AML-193 (cell line): ENCODE measurements around the gene DUSP18.
"Not testable (repeated sequence)": the region's sequence is repeated elsewhere in the genome, so short reads cannot be mapped to it uniquely, and the experiment has no call there.

Experiments used
- DNase-seq, 2 experiments: peaks; one replicate each; lab custom pipeline; 2025; lab: John Stamatoyannopoulos, UW

Gene DUSP18

DNA sequence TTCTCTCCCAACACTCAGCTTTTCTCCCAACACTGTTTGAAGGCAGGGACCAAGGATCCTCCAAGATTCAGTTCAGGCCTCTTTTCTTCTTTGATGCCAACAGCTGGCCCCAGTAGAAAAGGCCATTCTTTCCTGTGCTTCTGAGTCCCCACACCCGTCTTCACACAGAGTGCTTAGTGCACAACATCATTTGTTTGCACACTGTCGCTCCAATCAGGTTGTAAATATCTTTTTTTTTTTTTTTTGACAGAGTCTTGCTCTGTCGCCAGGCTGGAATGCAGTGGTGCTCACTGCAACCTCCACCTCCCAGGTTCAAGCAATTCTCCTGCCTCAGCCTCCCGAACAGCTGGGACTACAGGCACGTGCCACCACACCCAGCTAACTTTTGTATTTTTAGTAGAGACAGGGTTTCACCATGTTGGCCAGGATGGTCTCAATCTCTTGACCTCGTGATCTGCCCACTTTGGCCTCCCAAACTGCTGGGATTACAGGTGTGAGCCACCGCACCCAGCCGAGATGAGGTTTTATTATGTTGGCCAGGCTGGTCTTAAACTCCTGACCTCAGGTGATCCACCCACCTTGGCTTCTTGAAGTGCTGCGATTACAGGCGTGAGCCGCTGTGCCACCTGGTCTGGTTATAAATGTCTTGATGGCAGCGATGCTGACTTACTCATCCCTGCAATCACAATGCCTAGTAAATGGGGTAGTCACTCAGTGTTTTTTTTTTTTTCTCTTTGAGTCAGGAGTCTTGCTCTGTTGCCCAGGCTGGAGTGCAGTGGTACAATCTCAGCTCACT, 12.4 kb upstream of the DUSP18 start:
- DNase-seq = not testable (repeated sequence)

DNA sequence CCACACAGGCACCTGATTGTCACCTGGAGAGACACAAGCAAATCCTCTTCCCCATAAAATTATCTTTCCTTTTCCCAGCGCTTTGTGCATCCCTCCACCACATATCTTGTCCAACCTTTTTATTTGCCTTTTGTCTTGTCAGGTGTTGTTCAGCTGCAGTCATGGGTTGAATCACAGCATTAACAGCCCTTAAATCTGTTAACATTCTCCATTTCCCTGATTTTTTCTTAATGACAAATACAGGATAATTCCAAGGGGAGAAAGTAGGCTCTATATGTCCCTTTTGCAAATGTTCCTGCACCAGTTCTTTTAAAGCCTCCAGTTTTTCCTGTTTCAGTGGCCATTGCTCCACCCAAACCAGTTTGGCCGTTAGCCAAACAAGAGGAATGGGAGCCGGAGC, 8.9 kb upstream of the DUSP18 start:
- not testable (repeated sequence) for DNase-seq

DNA sequence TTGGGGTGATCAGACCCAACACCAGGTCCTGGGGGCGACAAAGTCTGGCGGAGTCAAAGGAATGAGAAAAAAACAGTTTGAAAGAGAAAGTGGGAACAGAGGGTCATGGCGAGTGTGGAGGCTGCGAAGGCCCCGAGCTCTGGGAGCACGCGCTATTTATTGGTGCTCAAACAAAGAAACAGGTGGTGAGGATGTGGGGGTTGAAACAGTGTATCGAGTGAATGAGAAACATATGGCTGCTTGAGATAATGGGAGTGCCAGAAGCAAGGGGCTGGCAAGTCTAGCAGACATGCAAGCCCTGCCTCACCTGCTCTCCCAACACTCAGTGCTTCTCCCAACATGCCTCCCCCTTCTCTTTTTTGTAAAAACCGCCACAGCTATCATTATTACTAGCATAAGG, 7.8 kb upstream of the DUSP18 start:
- DNase-seq = no peak

DNA sequence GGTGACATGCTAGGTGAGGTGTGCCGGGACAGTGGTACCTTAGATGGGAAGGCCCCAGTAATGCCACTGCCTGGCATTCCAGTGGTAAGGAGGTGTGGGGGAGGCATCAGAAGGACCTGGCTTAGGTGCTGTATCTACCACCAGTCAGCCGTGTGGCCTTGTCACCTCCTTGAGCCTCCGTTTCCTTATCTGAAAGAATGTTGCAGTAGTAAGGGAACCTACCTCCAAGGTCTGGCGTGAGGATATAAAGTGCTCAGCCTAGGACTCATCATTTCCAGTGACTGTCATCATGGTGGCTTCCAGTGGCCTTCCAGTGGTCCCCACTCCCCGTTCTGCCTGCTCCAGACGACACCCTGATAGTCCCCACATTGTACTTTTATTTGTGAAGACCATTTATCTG, 6.8 kb upstream of the DUSP18 start:
- DNase-seq = no peak

- no peak for DNase-seq
Observed at GRCh38 chr22:30673136-30673535, 5.5 kb upstream of the DUSP18 start.

- DNase-seq = no peak
Observed at GRCh38 chr22:30671071-30671470, 3.4 kb upstream of the DUSP18 start.

GRCh38 chr22:30668386-30668710, 673 bp upstream of the DUSP18 start:
- DNase-seq = no peak

GRCh38 chr22:30667107-30667493, 575 bp downstream of the DUSP18 start:
- DNase-seq = no peak

DNA sequence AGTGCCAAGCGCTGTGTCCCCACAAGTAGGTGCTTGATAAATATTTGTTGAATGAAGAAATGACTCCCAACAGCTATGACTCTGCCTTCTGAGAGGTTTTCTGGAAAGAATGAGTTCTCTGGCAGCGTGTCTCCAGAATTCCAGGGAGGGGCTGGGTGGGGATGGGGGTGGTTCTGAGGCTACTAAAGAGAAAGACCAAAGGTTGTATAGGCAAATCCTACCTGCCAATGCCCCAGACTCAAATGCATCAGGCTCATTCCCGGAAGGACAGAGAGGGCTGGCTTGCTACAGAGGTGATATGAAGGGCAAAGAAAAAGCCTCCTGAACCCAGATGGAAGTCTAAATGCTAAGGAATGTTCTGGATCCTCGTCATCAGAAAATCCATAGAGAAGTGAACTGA, 1.9 kb downstream of the DUSP18 start:
- DNase-seq = no peak

DNA sequence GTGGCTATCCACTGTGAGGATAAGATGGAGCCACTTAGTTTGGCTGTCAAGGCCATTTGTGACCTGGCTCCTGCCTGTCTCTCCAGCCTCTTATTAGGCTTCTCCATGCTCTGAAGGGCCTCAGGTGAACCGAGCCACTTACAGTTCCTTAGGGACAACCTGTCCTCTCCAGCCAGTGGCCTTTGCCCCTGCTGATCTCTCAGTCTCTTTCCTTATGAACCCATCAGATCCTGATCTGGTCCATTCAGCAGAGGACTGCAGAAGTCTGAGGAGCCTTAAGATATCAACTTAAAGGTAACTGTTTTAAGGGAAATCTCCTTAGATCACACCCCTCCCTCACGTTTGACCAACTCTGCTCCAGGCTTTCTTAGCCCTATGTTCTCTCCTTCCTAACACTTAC, 2.4 kb downstream of the DUSP18 start:
- no peak for DNase-seq

GRCh38 chr22:30664798-30665197, 2.9 kb downstream of the DUSP18 start:
- no peak for DNase-seq

DNA sequence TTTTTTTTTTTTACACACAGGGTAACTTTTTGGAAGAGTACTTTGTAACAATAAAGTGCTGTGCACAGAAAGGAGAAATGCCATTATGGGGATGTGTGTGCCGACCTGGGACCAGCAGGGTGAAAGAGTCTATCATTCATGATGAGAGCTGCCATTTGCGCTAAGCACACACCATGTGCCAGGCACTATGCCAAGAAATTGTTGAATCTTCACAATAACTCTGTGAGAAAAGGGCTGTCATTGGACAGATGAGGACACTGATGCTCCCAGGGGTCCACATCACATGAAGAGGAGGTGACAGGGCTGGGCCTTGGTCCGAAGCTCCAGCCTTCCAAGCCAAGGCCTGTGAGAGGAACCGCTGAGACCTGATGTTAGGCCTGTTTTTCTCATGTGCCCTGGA, 5.6 kb downstream of the DUSP18 start:
- DNase-seq = no peak

DNA sequence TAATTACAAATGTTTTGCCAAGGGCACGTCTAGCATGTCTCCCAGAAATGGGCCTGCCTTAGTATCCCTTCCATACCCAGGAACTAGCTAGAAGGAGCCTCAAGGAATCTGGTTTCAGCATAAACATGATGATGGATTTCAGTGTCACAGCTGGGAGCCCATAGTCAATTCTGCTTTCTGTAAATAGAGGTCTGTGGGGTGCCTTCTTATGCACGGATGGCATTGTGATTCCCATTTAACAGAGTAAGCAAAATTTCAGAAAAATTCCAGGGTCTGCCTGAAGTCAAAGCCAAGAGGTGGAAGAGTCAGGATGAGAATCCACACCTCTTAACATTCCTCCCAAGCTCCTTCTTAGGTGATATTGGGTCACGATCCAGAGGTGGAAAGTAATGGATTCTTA, 12.1 kb downstream of the DUSP18 start:
- no peak for DNase-seq

DNA sequence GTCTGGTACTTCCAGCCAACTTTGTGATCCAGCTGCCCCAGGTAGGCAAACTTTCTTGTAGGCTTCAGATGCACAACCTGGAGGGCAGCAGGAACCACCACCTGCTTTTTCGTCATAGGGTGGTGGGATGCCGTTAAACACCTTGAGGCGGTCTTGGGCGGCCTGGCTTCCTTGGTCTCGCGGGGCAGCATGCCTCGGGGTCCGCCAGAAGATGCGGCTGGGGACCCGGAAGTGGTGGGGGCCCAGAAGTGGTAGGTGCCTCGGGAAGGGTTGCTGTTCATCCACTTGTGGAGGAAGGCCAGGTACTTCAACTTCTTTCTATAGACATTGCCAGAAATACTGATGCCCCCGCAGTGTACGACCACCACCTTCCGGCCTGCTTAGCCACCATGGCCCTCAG, 13.3 kb downstream of the DUSP18 start:
- DNase-seq = no peak

GRCh38 chr22:30652852-30653251, 14.8 kb downstream of the DUSP18 start:
- no peak for DNase-seq

DNA sequence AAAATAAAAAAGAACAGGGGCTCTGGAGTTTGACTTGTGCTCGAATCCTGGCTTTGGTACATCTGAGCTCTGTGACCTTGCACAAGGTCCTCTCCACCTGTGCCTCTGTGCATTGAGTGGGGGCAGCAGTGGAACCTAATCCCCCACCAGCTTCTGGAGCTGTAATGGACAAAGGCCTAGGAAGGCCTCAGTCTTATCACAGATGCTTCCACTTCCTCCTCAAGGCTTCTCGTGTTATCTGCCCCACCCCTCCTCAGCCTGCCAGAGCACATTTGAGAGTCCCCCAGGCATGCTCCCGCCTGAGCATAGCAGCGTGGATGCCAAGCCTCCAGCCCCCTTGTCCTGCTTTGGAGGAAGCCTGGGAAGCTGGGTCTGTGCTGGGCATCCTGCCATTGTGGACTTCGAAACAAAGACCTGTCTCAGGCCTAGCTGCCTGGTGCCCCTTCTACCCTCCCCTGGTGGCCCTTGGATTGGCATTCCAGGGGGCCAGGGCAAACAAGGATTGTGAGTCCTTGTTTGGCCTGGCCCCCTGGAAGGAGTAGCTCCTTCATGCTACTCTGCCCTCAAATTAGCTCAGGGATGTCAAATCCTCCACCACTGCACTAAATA, 17.1 kb downstream of the DUSP18 start:
- no peak for DNase-seq

GRCh38 chr22:30649430-30650007, 18.2 kb downstream of the DUSP18 start:
- no peak for DNase-seq

GRCh38 chr22:30648825-30649224, 18.9 kb downstream of the DUSP18 start:
- no peak for DNase-seq

DNA sequence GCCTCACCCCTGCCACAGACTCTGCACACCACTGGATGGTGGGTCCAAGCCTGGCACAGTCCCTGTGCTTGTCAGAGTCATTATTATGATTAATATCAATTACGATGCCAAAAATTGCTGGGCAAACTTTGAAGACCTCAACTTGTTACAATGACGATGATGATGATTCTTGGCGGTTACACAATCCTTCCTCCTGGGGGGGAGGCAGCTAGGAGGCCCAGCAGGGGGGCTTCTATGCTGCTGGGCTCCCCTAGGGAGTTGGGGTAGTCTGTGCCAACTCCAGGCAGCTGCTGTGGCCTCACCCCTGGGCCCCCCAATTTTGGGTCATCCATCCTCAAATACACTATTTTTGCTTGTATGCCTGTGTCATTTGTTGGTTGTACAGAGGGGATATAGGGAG, 20.1 kb downstream of the DUSP18 start:
- DNase-seq = no peak

GRCh38 chr22:30646518-30647160, 21.0 kb downstream of the DUSP18 start:
- DNase-seq = no peak

GRCh38 chr22:30643055-30643875, 24.4 kb downstream of the DUSP18 start:
- no peak for DNase-seq

DNA sequence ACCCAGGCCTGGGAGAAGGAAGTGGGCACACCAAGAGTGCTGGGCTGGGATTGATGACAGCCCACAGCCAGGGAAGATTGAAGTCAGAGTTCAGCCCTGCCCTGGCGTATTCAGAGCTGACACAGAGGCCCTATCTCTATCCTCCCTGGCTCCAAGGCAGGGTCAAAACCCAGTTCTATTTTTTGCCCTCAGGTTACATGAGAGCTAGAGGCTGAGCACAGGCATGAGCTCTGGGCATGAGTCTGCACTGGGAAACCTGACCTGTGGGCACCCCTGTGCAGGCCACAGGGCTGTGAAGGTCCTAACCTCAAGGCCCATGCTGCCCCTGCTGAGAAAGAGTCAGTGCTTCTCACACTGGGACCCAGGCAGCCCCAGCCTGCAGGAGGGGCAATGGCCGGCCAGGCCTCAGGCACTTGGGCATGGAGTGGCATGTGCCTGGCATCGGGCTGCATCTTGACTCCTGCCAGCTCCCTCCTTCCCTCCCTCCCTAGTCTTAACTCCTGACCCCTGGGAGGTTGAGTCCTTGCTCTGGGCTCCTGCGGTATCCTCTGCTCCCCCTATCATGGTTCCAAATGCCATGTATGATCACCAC, 26.7 kb downstream of the DUSP18 start:
- DNase-seq = no peak
